Amniotic stem cell (primary cell): Measurements from ENCODE around the gene UGT2A1.

Experiments used
- DNase-seq: peaks from one replicate; lab custom pipeline; 2025; lab: John Stamatoyannopoulos, UW

The UGT2A1 gene

DNA sequence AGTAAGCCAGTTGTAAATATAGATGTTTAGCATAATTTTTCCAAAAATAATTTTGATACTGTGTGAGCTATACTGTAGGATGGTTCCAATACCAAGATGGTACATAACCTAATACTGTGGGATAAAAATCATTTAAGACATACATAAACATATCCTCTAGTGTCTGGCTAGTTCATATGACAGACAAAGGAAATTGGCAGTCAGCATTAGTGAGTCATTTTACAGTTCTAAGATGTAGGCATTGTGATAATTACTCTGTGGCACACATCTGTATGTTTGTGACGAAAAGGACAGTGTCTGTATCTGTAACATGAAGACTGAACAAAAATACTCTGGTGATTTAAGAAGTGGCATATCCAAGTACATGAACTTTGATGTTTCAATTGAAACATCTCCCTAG, 63.2 kb downstream of the UGT2A1 start:
- no peak for DNase-seq

DNA sequence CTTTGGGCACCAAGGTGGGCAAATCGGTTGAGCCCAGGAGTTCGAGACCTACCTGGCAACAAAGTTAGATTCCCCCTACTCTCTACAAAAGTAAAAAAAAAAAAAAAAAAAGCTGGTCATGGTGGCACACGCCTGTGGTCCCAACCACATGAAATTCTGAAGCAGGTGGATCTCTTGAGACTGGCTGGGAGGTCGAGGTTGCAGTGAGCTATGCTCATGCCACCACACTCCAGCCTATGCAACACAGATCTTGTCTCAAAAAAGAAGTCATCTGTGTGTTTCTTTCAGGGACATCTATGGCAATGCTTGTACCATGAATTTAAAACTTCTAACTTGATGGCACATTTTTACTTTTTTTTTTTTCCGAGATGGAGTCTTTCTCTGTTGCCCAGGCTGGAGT, 68.9 kb downstream of the UGT2A1 start:
- no peak for DNase-seq

DNA sequence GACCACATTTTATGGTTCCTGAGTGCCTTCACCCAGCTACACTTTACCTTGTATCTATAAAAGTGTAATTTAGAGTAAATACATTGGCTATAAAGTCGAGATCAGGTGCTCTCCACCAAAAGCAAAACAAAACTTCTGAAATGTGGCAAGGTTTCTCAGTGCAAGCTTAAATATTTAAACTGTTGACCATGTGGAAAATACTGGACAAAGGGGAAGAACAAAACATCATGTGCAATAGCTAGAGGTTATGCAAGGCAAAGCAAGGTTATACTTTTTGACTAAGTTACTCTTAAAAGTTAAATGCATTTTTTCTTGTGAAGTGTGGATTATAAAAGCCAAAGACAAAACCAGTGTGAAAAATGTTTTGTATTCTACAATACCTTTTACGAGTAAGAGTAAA, 69.5 kb downstream of the UGT2A1 start:
- no peak for DNase-seq

DNA sequence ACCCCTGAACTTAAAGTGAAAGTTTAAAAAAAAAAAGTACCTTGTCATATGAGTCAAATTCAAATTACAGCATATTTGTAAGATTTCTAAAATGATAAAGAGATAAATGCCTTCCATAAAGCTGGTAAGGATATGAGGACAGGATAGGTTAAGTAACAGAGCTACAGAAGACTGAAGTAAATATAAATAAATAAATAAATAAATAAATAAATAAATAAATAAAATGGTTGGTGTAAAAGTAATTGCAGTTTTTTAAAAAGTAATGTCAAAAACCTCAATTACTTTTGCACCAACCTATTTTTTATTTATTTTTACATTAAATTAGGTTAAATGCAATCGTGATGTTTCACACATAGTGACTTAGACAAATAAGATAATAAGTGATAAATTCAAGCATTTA, 75.8 kb downstream of the UGT2A1 start:
- no peak for DNase-seq

DNA sequence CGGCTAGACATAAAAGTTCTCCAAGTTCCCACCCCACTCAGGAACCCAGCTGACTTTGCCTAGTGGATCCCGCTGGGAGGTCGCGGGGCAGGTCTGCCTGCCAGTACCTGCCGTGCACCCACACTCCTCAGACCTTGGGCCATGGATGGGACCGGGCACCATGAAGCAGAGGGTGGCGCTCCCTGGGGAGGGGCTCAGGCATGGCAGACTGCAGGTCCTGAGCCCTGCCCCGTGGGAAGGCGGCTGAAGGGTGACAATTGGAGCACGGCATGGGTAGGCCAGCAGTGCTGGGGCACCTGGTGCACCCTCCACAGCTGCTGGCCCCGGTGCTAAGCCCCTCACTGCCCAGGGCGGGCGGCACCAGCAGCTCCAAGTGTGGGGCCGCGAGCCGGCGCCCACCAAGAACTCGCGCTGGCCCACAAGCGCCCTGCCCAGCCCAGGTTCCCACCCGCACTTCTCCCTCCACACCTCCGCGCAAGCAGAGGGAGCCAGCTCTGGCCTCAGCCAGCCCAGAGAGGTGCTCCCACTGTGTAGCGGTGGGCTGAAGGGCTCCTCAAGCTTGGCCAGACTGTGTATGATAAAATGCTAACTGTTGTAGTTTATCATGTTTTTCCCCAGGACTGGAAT, 76.7 kb downstream of the UGT2A1 start:
- DNase-seq, result no peak

DNA sequence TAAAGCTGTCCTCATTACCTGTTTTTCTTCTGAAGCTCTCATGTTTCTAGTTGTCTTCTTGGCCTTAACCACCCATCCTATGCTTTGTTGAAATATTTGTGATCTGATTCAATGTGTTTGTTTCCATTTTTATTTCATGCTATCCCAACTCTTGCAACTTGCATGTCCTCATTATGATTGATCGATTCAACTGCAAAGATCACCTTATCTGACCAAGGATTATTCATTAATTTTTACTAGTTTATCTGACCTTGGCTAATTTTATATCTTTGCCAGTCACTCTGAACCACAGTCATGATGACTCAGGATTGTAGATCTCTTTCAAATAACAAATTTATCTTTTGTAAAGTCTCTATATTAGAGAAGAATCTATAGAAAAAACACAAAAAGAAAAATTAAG, 84.3 kb downstream of the UGT2A1 start:
- no peak for DNase-seq

DNA sequence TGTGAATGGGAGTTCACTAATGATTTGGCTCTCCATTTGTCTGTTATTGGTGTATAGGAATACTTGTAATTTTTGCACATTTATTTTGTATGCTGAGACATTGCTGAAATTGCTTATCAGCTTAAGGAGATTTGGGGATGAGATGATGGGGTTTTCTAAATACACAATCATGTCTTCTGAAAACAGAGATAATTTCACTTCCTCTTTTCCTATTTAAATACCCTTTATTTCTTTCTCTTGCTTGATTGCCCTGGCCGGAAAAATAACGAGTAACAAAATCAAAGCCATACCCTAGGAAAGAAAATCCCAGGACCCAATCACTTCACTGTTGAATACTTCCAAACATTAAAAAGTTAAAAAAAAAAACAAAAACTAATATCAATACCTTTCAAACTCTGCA, 89.6 kb downstream of the UGT2A1 start:
- no peak for DNase-seq

DNA sequence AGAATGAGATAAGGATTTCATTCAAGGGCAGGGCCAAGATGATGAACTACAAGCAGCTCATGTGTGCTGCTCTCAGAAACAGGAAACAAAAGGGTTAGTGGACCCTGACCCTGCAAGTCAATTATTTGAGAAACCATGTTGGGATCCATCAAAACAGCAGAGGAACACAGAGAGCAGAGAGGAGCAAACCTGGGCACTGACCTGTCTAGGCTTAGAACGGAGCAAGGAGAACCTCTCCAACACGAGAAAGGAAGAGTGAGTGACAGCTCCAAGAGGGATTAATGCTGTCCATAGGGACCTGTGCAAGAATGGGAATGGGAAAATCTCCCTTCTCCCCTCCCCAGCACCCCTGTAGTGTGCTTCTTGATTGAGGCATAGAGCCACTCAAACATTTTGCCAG, 103.4 kb downstream of the UGT2A1 start:
- DNase-seq, result no peak

DNA sequence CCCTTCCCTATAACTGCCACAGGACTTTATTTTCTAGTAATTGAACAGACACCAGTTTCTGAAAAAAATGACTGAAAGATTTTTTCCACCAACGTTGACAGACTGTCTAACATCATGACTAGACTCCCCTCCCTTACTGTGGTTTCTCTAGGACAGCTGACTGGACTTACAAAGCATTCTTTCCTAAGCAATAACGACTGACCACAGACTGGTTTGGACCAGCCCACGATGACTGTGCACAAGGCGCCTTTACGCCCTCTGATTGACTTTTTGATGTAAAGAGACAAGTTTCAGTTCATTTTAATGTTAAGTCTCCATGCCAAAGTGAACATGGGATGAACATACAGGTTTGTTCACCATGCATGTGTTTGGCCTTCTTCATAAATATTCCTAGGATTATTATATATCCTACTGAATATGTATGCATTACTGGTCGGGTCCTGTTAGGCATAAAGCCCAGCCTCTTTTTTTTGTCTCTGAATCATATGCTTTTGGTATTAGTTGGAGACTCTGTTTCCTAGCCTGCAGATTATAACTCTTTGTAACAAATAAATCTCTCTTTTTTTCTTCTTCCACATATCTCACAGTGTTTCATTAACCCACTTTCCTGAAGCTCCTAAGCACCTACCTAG, 106.8 kb downstream of the UGT2A1 start:
- no peak for DNase-seq
